Measurements from ENCODE around the gene ITGB8. TPM values are rescaled to one million over a fixed set of nuclear protein-coding genes. Genes with fewer than 3 reads are reported as not detected.

The ITGB8 gene
- total RNA-seq, 1 experiment from 2014 or later, result 2.4 TPM

DNA sequence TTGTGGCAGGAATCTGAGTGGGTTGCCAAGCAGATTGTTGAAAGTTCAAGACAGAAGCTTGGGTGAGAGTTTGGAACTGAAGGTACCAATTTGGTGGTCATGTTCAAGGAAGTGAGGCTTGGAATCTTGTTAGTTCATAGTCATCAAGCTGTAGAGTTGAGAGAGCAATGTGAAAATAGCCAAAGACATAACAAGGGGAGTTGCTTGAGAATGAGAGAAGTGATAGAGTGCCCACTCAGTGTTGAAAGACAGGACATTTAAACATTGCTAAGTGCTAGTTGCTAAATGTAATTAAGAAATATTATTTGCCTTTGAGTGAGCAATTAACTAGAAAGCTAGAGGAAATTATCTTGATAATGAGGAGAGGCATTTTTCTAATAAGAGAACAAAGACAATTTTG is 17.0 kb downstream of the ITGB8 start:
- H3K9ac ChIP-seq (ENCODE audit: low read length), result no peak overlapping the region
- H3K79me2 ChIP-seq (ENCODE audit: insufficient read depth, low read length), result no peaks in the 10 kb centered on the region
- peaks cover 31 to 33% of the 10 kb centered on the region in 2 experiments for H3K4me1 ChIP-seq (ENCODE audit: control insufficient read depth in 1 of 2, insufficient read depth in 2 of 2, low read length in 2 of 2)
- RAD21 ChIA-PET (ENCODE audit: low non-redundant PET in 1 of 2, low total read pairs in 2 of 2, uncharacterized antibody in 2 of 2, unreplicated experiment in 2 of 2), result no interaction called here
- no peak overlapping the region for H3K27ac ChIP-seq (ENCODE audit: low read depth, low read length)
- POLR2A ChIA-PET, result no interaction called here
- ATAC-seq (no peak), DNase-seq (ENCODE audit: low read depth, low spot score) (no peak)
- H3K4me3 ChIP-seq (replicated peaks in 1 of 2; ENCODE audit: low read depth in 1 of 2, low read length in 2 of 2), result no peak overlapping the region
- BruUV-seq (replicated peaks), result no TSS peak
- no peak overlapping the region for H3K4me2 ChIP-seq (ENCODE audit: low read length)
- H3K36me3 ChIP-seq (ENCODE audit: control insufficient read depth in 1 of 2, insufficient read depth in 2 of 2, low read length in 2 of 2), result no peaks in the 10 kb centered on the region
- CTCF ChIA-PET, result no interaction called here
- no peaks in the 10 kb centered on the region for H3K27me3 ChIP-seq (ENCODE audit: insufficient read depth, low read length)
- no peaks in the 10 kb centered on the region for H4K20me1 ChIP-seq (ENCODE audit: insufficient read depth)
- TF ChIP-seq EZH2 (IDR thresholded peaks at IDR 0.05), result no peak
- TF ChIP-seq RAD21 (IDR thresholded peaks at IDR 0.05; ENCODE audit: low read depth), result no peak
- intact Hi-C loops (cut with micrococcal nuclease), result no loop called here
- H3K9me2 ChIP-seq (ENCODE audit: insufficient read depth), result no peaks in the 10 kb centered on the region
- H3K9me3 ChIP-seq (ENCODE audit: control insufficient read depth in 1 of 2, insufficient read depth in 1 of 2, low read depth in 1 of 2, low read length in 2 of 2), result no peaks in the 10 kb centered on the region
- no peak overlapping the region for H2AFZ ChIP-seq (ENCODE audit: low read depth, low read length, poor library complexity, severe bottlenecking)

DNA sequence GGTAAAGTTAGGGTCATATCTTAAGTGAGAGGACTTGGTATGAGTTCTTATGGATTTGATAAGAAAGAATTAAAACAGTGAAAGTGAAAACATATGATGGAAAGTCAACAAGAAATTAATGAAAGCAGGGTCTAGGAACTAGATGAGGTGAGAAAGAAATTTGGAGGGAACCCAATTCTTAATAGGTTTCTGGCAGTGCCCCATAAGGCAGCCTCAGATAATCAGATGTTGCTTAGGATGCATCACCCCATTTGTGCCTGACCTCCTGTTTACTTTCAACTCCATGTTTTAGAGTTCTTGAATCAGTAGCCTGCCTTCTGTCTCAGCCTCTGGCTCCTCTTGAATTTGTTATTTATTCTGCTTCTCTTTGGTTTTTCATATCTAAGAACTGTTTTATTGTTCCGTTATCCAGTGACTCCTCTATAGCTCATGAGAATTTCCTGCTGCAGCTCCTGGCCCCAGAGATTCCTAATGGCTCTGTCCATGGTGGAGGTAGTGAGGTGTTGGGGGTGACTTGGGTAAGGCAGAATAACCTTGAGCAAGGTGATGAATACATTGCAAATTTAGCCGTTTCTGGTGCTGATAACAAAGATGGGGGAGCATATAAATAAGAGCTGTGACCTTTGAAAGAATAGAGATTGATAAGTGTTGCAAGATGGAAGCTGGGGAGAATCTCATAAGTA is 17.6 kb downstream of the ITGB8 start:
- Histone ChIP-seq H3K79me2 (ENCODE audit: insufficient read depth, low read length) (no peaks in the 10 kb centered on the region), H4K20me1 (ENCODE audit: insufficient read depth) (no peaks in the 10 kb centered on the region), H3K4me3 (replicated peaks in 1 of 2; ENCODE audit: low read depth in 1 of 2, low read length in 2 of 2) (no peak overlapping the region), H3K9me3 (ENCODE audit: control insufficient read depth in 1 of 2, insufficient read depth in 1 of 2, low read depth in 1 of 2, low read length in 2 of 2) (no peaks in the 10 kb centered on the region), H3K4me2 (ENCODE audit: low read length) (no peak overlapping the region), H3K4me1 (ENCODE audit: control insufficient read depth in 1 of 2, insufficient read depth in 2 of 2, low read length in 2 of 2) (peaks cover 31% of the 10 kb centered on the region in 2 experiments), H3K27ac (ENCODE audit: low read depth, low read length) (no peak overlapping the region), H3K36me3 (ENCODE audit: control insufficient read depth in 1 of 2, insufficient read depth in 2 of 2, low read length in 2 of 2) (no peaks in the 10 kb centered on the region), H3K9ac (ENCODE audit: low read length) (no peak overlapping the region), H3K9me2 (ENCODE audit: insufficient read depth) (no peaks in the 10 kb centered on the region), H3K27me3 (ENCODE audit: insufficient read depth, low read length) (no peaks in the 10 kb centered on the region), H2AFZ (ENCODE audit: low read depth, low read length, poor library complexity, severe bottlenecking) (no peak overlapping the region)
- no peak for DNase-seq (ENCODE audit: low read depth, low spot score)
- ChIA-PET CTCF (no interaction called here), POLR2A (no interaction called here), RAD21 (ENCODE audit: low non-redundant PET in 1 of 2, low total read pairs in 2 of 2, uncharacterized antibody in 2 of 2, unreplicated experiment in 2 of 2) (no interaction called here)
- TF ChIP-seq, protein P1, sequence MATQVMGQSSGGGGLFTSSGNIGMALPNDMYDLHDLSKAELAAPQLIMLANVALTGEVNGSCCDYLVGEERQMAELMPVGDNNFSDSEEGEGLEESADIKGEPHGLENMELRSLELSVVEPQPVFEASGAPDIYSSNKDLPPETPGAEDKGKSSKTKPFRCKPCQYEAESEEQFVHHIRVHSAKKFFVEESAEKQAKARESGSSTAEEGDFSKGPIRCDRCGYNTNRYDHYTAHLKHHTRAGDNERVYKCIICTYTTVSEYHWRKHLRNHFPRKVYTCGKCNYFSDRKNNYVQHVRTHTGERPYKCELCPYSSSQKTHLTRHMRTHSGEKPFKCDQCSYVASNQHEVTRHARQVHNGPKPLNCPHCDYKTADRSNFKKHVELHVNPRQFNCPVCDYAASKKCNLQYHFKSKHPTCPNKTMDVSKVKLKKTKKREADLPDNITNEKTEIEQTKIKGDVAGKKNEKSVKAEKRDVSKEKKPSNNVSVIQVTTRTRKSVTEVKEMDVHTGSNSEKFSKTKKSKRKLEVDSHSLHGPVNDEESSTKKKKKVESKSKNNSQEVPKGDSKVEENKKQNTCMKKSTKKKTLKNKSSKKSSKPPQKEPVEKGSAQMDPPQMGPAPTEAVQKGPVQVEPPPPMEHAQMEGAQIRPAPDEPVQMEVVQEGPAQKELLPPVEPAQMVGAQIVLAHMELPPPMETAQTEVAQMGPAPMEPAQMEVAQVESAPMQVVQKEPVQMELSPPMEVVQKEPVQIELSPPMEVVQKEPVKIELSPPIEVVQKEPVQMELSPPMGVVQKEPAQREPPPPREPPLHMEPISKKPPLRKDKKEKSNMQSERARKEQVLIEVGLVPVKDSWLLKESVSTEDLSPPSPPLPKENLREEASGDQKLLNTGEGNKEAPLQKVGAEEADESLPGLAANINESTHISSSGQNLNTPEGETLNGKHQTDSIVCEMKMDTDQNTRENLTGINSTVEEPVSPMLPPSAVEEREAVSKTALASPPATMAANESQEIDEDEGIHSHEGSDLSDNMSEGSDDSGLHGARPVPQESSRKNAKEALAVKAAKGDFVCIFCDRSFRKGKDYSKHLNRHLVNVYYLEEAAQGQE (IDR thresholded peaks at IDR 0.05; ENCODE audit: low read depth), result peak; percentile 54
- no peak for TF ChIP-seq EZH2phosphoT487 (IDR thresholded peaks at IDR 0.05; ENCODE audit: borderline replicate concordance)
- no peak for TF ChIP-seq ZFX (IDR thresholded peaks at IDR 0.05)
- TF ChIP-seq SIN3A (IDR thresholded peaks at IDR 0.05; ENCODE audit: low read depth), result no peak
- TF ChIP-seq EZH2 (IDR thresholded peaks at IDR 0.05), result no peak
- no peak for TF ChIP-seq CBX3 (IDR thresholded peaks at IDR 0.05; ENCODE audit: low read depth)
- TF ChIP-seq EGR1 (IDR thresholded peaks at IDR 0.05; ENCODE audit: low read depth), result no peak
- intact Hi-C loops (cut with micrococcal nuclease), result no loop called here
- BruUV-seq (replicated peaks), result no TSS peak
- ATAC-seq, result no peak
